ENCODE measurements around the gene ZC2HC1B.

GRCh38 chr6:143936778-143937667 lies 72.7 kb downstream of the ZC2HC1B start:
- TF ChIP-seq RAD21 (IDR thresholded peaks at IDR 0.05 in 1 of 2, conservative IDR thresholded peaks at IDR 0.05 in 1 of 2; ENCODE audit: low read depth in 2 of 2, low read length in 2 of 2) (no peak), USF2 (IDR thresholded peaks at IDR 0.05; ENCODE audit: low read length) (no peak), CTCF (IDR thresholded peaks at IDR 0.05; ENCODE audit: control extremely low read depth in 1 of 3, insufficient read depth in 1 of 3, low read depth in 1 of 3, low read length in 3 of 3) (no peak), KDM5A (IDR thresholded peaks at IDR 0.05; ENCODE audit: low read length) (no peak), KDM1A (IDR thresholded peaks at IDR 0.05; ENCODE audit: borderline replicate concordance, low read length) (no peak), TEAD4 (IDR thresholded peaks at IDR 0.05; ENCODE audit: low read depth, low read length) (no peak), SRF (IDR thresholded peaks at IDR 0.05; ENCODE audit: low read depth, low read length) (no peak), RXRA (IDR thresholded peaks at IDR 0.05; ENCODE audit: insufficient read depth, low read depth, low read length) (no peak), RBBP5 (IDR thresholded peaks at IDR 0.05; ENCODE audit: borderline replicate concordance, low read depth, low read length) (no peak), NRF1 (IDR thresholded peaks at IDR 0.05; ENCODE audit: low read depth, low read length) (no peak), ATF2 (IDR thresholded peaks at IDR 0.05; ENCODE audit: low read length) (no peak), POLR2A (IDR thresholded peaks at IDR 0.05; ENCODE audit: control extremely low read depth in 1 of 2, low read depth in 2 of 2, low read length in 2 of 2) (no peak), CBX5 (IDR thresholded peaks at IDR 0.05; ENCODE audit: low read depth, low read length) (no peak)
